Memory B cell (primary cell): ENCODE data around the gene BST1.
"Not testable (repeated sequence)": the region's sequence is repeated elsewhere in the genome, so short reads cannot be mapped to it uniquely, and the experiment has no call there.

Experiments
- ATAC-seq: fragments of 150-1000 bp; cut with Tn5 transposase; 2 replicates; pipeline ENCODE4 v1.10.0; 2021; ENCODE audit warnings: low read depth, mild to moderate bottlenecking, moderate library complexity
- DNase-seq, 2 donors: peaks; one replicate each; pipeline ENCODE4 v3.0.0; 2022; ENCODE audit warnings: low spot score in 2 of 2
- H3K27ac Mint-ChIP-seq: one replicate; pipeline ENCODE4 v1.8.0; 2022; ENCODE audit warnings: mild to moderate bottlenecking, moderate library complexity, mixed read lengths
- H3K27me3 Mint-ChIP-seq: one replicate; pipeline ENCODE4 v1.8.0; 2022; ENCODE audit warnings: mixed read lengths
- H3K36me3 Mint-ChIP-seq: one replicate; pipeline ENCODE4 v1.8.0; 2022; ENCODE audit warnings: mild to moderate bottlenecking, mixed read lengths
- H3K4me1 Mint-ChIP-seq: one replicate; pipeline ENCODE4 v1.8.0; 2022; ENCODE audit warnings: mixed read lengths
- H3K4me3 Mint-ChIP-seq: one replicate; pipeline ENCODE4 v1.8.0; 2022; ENCODE audit warnings: mild to moderate bottlenecking, moderate library complexity, mixed read lengths
- H3K9me3 Mint-ChIP-seq: one replicate; pipeline ENCODE4 v1.8.0; 2022; ENCODE audit warnings: mixed read lengths

The BST1 gene

DNA sequence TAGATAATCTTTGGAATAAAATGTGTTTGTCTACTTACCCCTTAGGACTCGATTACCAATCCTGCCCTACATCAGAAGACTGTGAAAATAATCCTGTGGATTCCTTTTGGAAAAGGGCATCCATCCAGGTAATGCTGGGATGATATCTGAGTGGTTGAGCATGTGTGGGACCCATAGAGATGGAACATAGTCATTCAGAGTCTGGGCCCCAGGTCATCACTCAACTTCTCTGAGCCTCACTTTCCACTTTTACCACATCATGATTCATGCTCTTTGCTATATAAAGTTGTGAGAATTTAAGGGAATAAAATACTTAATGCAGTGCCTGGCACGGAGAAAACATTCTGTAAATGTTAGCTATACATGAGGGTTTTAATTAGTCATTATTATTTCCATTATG is 8.9 kb downstream of the BST1 start:
- no peaks in the 10 kb centered on the region for H3K9me3 Mint-ChIP-seq

DNA sequence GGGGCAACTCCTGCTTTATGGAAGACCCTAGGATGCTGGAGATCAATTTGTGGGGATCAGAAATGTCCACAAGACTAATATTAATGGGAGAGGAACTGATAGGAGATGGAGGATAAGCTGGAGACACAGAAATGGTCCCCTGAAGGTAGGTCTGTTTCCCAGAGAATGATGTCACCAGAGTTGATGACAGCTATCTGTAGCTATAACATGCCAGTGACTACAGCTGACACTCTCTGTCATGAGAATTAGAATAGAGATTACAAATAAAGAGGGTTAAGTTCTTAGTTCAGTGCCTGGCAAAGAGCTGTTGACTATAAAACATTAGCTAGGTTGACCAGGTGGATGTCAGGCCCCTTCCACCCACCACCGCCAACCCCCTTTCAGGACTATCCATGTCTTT is 9.3 kb downstream of the BST1 start:
- no peak overlapping the region for H3K4me3 Mint-ChIP-seq
- no peak overlapping the region for H3K27ac Mint-ChIP-seq
- H3K27me3 Mint-ChIP-seq, result peaks cover 8% of the 10 kb centered on the region
- ATAC-seq (no peak), DNase-seq (no peak)
- no peaks in the 10 kb centered on the region for H3K36me3 Mint-ChIP-seq
- no peaks in the 10 kb centered on the region for H3K9me3 Mint-ChIP-seq
- H3K4me1 Mint-ChIP-seq, result no peaks in the 10 kb centered on the region

More for the DNA sequence above, 8.9 kb downstream of the BST1 start:
- Mint-ChIP-seq H3K36me3 (no peaks in the 10 kb centered on the region), H3K4me3 (no peak overlapping the region), H3K27ac (no peak overlapping the region), H3K4me1 (no peaks in the 10 kb centered on the region), H3K27me3 (peaks cover 8% of the 10 kb centered on the region)
- ATAC-seq (no peak), DNase-seq (no peak)

DNA sequence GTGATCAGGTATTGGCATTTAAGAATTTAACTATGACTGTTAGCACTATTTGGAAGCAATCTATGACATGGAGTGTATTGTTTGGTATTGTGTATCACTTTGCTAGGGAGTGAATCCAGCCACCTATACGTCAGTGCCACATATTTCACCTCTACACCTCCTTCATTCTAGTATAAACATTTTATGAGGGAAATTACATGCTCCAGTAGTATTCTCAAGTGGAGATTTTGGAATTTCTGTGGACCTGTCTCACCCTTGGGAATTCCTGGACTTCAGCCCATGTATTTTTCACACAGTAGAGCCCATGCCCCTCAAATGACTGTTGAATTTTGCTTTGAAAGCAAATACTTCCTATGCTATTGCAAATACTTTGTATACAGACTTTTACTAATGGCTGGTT is 11.3 kb downstream of the BST1 start:
- H3K4me1 Mint-ChIP-seq, result no peaks in the 10 kb centered on the region
- ATAC-seq (no peak), DNase-seq (no peak)
- no peaks in the 10 kb centered on the region for H3K36me3 Mint-ChIP-seq
- H3K27me3 Mint-ChIP-seq, result peaks cover 3% of the 10 kb centered on the region
- H3K27ac Mint-ChIP-seq, result no peak overlapping the region
- no peak overlapping the region for H3K4me3 Mint-ChIP-seq
- no peaks in the 10 kb centered on the region for H3K9me3 Mint-ChIP-seq

DNA sequence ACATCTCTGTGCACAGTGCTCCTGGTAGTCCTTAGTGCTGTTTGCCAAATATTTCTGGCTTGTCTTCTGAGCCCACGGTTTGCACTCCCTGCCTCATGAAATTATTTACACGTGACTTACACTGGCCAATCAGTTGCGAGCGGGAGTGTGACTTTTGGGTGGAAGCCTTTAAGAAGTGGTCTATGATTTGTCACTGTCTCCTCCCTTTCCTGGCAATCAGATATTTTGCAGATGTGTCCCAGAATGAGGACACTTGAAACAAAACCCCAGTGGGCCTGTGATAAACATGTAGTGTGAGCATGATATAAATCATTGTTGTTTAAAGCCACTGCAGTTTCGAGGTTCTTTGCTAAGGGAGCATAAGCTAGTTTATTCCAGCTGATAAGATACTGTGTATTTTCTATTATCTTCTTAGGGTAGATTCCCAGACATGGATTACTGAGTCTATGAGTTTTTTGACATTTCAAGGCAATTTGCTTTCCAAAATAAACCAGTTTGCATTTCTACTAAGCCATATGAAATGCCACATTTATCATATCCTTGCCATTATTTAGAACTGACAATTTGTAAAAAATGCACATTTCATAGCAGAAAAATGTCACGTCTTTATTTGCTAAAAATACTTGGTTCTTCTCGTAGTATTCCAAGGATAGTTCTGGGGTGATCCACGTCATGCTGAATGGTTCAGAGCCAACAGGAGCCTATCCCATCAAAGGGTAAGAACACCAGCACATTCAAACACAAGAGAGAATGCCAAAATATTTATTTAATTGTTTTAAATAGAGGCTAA is 12.0 kb downstream of the BST1 start:
- no peaks in the 10 kb centered on the region for H3K36me3 Mint-ChIP-seq
- no peaks in the 10 kb centered on the region for H3K9me3 Mint-ChIP-seq
- ATAC-seq (no peak), DNase-seq (no peak)
- no peak overlapping the region for H3K27ac Mint-ChIP-seq
- H3K27me3 Mint-ChIP-seq, result peaks cover 4% of the 10 kb centered on the region
- no peak overlapping the region for H3K4me3 Mint-ChIP-seq
- no peaks in the 10 kb centered on the region for H3K4me1 Mint-ChIP-seq

DNA sequence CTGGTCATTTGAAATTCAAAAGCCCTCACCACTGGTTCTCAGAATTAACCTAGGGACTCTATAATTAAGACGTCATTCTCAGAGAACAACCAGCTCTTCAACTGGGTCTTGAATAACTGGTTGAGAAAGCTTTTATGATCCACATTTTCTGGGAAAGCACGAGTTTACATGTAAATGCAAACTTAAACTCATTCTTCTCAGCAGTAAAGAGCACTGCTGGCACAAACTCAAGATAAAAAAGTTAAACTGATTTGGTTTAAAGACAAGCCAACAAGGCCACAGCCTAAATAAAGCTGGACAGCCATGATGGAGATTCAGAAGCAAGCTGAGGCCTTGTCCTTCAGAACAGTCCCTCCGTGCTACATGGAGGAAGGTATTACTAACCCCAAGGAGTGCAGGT is 13.2 kb downstream of the BST1 start:
- DNase-seq, result no peak

DNA sequence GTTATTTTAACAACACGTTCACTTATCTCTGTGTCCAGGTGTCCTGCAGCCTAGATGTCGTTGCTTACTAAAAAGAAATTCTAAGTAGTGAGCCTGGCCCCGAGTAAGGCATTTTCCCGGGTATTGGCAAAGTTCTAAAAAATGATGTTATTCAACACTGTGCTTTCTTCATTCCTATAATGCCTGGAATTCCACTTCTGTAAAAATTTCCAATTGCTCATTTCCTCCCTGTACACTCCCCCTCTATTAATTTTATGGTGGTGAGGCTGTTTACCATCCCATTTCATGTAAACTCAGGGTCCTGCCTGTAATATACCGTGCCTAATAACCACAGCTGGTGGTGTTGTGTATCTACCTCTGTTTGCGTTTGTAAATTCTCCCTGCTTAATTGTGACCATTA is 14.2 kb downstream of the BST1 start:
- Mint-ChIP-seq H3K4me1 (no peaks in the 10 kb centered on the region), H3K27me3 (peaks cover 3% of the 10 kb centered on the region), H3K9me3 (no peaks in the 10 kb centered on the region), H3K27ac (no peak overlapping the region), H3K4me3 (no peak overlapping the region), H3K36me3 (no peaks in the 10 kb centered on the region)
- ATAC-seq (no peak), DNase-seq (no peak)

More for the DNA sequence above, 13.2 kb downstream of the BST1 start:
- H3K27ac Mint-ChIP-seq, result no peak overlapping the region
- no peaks in the 10 kb centered on the region for H3K36me3 Mint-ChIP-seq
- peaks cover 3% of the 10 kb centered on the region for H3K27me3 Mint-ChIP-seq
- H3K9me3 Mint-ChIP-seq, result no peaks in the 10 kb centered on the region
- ATAC-seq, result no peak
- H3K4me3 Mint-ChIP-seq, result no peak overlapping the region
- H3K4me1 Mint-ChIP-seq, result no peaks in the 10 kb centered on the region

DNA sequence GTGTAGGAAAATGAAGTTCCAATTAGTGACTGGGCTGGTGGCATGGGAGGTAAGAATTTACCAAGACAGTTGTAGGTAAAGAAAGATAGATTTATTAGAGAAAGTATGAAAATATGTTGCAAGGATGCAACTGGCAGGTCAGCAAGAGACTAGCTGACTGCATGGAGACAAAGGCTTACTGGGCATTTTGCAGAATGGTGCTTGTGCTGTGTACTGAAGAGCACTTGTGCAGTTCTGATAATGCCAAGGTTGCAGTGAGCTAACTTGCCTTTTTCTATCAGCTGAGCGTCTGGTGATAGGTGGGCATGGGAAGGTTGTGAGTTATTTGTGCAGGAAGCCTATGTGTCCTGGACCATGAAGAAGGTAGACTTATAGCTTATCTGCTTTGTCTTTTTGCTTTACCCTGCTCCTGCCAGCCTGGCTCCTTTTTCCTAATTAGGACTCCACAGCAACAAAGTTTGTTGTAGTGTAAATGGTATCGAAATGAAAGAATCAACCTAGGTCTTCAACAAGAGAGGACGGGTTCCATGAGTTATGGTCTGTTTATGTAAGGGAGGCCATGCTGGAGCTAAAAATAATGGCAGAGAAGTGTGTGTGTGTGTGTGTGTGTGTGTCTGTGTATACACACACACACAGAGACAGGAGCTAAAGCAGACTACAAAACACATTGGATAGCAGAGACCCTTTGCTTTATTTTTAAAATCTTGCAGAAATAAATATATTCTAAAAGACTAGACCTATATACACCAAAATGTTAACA is 15.0 kb downstream of the BST1 start:
- H3K9me3 Mint-ChIP-seq, result no peaks in the 10 kb centered on the region
- no peak for DNase-seq
- H3K27me3 Mint-ChIP-seq, result peaks cover 3% of the 10 kb centered on the region
- H3K27ac Mint-ChIP-seq, result no peak overlapping the region
- ATAC-seq, result no peak
- H3K4me3 Mint-ChIP-seq, result no peak overlapping the region
- H3K4me1 Mint-ChIP-seq, result no peaks in the 10 kb centered on the region
- no peaks in the 10 kb centered on the region for H3K36me3 Mint-ChIP-seq

DNA sequence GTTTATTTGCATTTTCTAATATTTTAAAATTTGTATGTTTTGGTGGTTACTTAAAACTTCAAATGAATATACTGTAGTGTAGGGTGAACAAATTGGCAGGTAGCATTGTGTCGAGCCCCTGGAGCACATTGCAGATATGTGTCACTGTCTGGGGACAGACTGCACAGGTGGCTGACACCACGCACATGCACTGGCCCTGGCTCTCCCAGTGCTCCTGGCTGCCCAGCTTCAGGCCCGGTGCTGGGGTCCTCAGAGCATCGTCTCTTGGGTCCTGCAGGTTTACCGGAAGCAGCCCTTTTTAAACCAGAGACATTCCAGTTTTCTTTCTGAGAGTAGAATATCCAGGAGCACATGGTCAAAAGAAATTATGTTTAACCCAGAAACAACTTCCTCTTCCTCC is 15.6 kb downstream of the BST1 start:
- DNase-seq (no peak), ATAC-seq (no peak)
- peaks cover 3% of the 10 kb centered on the region for H3K27me3 Mint-ChIP-seq
- no peaks in the 10 kb centered on the region for H3K4me1 Mint-ChIP-seq
- H3K27ac Mint-ChIP-seq, result no peak overlapping the region
- no peaks in the 10 kb centered on the region for H3K9me3 Mint-ChIP-seq
- H3K36me3 Mint-ChIP-seq, result no peaks in the 10 kb centered on the region
- H3K4me3 Mint-ChIP-seq, result no peak overlapping the region

DNA sequence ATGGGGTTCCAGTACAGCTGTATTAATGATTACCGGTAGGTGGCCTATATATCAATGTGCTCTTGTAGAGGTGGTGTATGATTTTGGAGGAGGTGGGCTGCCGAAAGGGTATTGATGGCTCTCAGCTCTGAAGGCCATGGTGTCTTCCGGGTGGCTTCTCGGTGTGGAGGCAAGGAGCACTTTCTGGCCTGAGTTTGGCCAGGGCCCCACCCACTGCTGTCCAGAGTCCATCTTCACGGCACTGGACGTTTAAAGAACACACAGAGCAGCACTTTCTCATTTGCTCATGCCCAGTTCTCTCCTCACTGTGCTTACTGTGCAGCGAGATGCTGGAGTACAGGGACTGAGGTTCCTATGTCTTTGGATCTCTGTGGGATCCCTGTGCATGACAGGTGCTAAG is 16.1 kb downstream of the BST1 start:
- ATAC-seq (no peak), DNase-seq (no peak)
- Mint-ChIP-seq H3K36me3 (no peaks in the 10 kb centered on the region), H3K27me3 (peaks cover 2% of the 10 kb centered on the region), H3K9me3 (no peaks in the 10 kb centered on the region), H3K27ac (no peak overlapping the region), H3K4me3 (no peak overlapping the region), H3K4me1 (no peaks in the 10 kb centered on the region)

DNA sequence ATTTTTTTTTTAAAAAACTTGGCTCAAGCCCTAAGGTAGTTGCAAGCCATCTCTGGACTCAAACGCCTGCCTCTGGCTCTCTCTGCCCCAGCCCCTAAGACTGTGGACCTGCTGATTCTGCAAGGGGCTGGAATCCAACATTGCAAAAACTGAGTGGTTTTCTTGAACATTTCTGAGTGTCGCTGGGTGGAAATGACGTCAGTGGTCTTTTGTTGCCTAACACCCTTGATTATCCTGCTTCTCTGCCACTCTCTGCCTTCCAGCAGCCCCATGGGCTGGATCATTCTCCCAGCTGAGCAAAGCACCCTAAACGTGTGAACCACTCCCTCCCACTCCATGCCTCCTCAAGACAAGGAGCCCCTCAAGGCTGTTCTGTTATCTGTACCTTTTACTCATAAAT is 16.6 kb downstream of the BST1 start:
- DNase-seq (no peak), ATAC-seq (no peak)
- peaks cover 2% of the 10 kb centered on the region for H3K27me3 Mint-ChIP-seq
- H3K36me3 Mint-ChIP-seq, result no peaks in the 10 kb centered on the region
- no peaks in the 10 kb centered on the region for H3K4me1 Mint-ChIP-seq
- H3K9me3 Mint-ChIP-seq, result no peaks in the 10 kb centered on the region
- no peak overlapping the region for H3K27ac Mint-ChIP-seq
- no peak overlapping the region for H3K4me3 Mint-ChIP-seq

DNA sequence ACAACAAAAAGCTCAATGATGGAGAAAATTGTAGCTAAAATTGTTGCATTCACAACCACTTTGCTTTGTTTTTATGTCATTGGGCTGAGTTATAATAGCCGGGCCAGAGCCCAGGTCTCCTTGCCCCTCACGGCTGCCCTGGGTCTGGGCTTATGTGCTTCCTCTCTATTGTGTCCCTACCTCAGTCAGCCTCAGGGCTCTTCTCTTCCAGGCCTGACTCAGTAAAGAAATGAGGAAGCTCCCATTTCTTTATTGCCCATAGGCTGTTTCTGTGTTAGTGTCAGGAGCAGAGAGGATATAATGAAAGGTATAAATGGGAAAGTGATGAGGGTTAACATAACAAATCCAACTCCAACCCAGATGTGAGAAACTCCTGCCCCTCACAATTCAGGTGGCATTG is 18.0 kb downstream of the BST1 start:
- Mint-ChIP-seq H3K9me3 (no peaks in the 10 kb centered on the region), H3K36me3 (no peaks in the 10 kb centered on the region), H3K27ac (no peak overlapping the region), H3K4me3 (no peak overlapping the region), H3K4me1 (no peaks in the 10 kb centered on the region), H3K27me3 (peaks cover 2% of the 10 kb centered on the region)
- no peak for ATAC-seq
- no peak for DNase-seq

DNA sequence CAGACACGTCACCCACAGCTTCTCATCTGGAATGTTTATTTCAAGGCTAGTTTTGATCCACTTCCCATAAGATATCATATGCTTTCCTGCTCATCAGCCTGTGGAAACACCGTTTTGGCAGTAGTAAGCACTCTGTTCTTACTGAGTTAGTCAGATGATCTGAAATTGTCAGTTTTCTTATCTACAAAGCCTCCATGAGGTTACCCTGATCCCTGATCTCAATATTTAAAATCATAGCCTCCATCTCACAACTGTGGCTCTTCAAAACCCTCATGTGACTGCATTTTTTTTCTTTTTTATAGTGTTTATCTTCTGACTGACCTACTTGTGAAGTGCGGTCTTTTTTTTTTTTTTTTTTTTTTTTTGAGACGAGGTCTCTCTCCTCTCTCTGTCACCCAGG is 22.7 kb downstream of the BST1 start:
- no peak overlapping the region for H3K4me3 Mint-ChIP-seq

DNA sequence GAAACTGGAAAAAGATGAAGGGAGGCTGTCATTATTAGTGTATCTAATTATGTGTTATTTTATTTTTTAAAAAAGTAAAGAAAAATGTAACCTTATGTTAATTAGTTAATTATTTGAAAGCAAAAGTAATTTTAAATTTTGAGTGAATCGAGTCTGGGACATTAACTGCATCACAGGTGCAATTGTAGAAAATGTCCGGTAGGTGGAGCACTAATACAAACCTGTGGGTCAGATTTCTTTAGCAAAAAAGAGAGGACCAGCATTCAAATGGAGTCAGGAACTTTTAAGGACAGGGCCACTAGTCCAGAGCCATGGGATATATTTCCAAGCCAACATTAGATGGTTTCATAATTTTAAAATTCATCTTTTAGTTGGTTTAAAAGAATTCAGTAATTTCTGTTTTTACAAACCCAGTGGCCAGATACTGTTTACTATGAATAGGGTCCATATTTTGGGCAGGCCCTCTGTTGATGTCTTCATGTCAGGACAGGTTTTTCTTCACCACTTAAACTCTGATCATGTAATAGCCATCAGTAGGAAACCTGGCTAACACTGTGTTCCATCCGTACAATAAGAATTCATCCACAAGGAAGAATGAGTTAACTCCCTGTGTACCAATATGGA is 27.2 kb downstream of the BST1 start:
- no peak overlapping the region for H3K27ac Mint-ChIP-seq
- H3K36me3 Mint-ChIP-seq, result no peaks in the 10 kb centered on the region
- peaks cover 12% of the 10 kb centered on the region for H3K27me3 Mint-ChIP-seq
- H3K4me1 Mint-ChIP-seq, result peaks cover 2% of the 10 kb centered on the region
- peak in 1 of 2 donors; percentile 34 for DNase-seq
- no peaks in the 10 kb centered on the region for H3K9me3 Mint-ChIP-seq
- H3K4me3 Mint-ChIP-seq, result no peak overlapping the region
- peak; percentile 46 for ATAC-seq

More for the DNA sequence above, 22.7 kb downstream of the BST1 start:
- no peaks in the 10 kb centered on the region for H3K9me3 Mint-ChIP-seq
- no peaks in the 10 kb centered on the region for H3K27me3 Mint-ChIP-seq
- no peak overlapping the region for H3K27ac Mint-ChIP-seq
- ATAC-seq (no peak), DNase-seq (no peak)
- H3K36me3 Mint-ChIP-seq, result no peaks in the 10 kb centered on the region
- peaks cover 2% of the 10 kb centered on the region for H3K4me1 Mint-ChIP-seq

DNA sequence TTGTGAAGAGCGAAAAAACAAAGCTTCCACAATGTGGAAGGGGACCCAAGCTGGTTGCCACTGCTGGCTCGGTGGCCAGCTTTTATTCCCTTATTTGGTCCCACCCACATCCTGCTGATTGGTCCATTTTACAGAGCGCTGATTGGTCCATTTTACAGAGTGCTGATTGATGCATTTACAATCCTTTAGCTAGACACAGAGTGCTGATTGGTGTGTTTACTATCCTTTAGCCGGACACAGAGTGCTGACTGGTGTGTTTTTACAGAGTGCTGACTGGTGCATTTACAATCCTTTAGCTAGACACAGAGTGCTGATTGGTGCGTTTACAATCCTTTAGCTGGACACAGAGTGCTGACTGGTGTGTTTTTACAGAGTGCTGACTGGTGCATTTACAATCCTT is 30.2 kb downstream of the BST1 start:
- ATAC-seq, H3K9me3 Mint-ChIP-seq, H3K27ac Mint-ChIP-seq, DNase-seq, H3K4me3 Mint-ChIP-seq, H3K4me1 Mint-ChIP-seq, H3K36me3 Mint-ChIP-seq: not testable (repeated sequence)
- peaks cover 19% of the 10 kb centered on the region for H3K27me3 Mint-ChIP-seq
